Left lung (tissue), 10 donors: Measurements from ENCODE around the gene TMPRSS15. TPM values are rescaled to one million over a fixed set of nuclear protein-coding genes. Genes with fewer than 3 reads are reported as not detected.
A peak's percentile ranks its signal among the peaks of the same experiment; 100 is the strongest.

Source experiments
- ATAC-seq: fragments of 200-7000 bp; cut with Tn5 transposase; one replicate; pipeline ENCODE4 v1.9.1; 2020; ENCODE audit warnings: moderate library complexity
- DNase-seq, 4 donors: peaks; one replicate each; pipeline ENCODE4 v3.0.0-alpha.2; 2013 to 2020
- H3K27ac ChIP-seq, 2 donors: fragments of 200-600 bp; sonication (generic) in 1 of 2; one replicate each; pipeline versions ENCODE4 v1.5.0 to v1.8.0; 2020 to 2021
- H3K27me3 ChIP-seq, 2 donors: fragments of 200-600 bp; sonication (generic) in 1 of 2; one replicate each; pipeline versions ENCODE4 v1.5.0 to v1.8.0; 2020 to 2021
- H3K36me3 ChIP-seq, 2 donors: fragments of 200-600 bp; sonication (generic) in 1 of 2; one replicate each; pipeline versions ENCODE4 v1.5.0 to v1.8.0; 2020 to 2021
- H3K4me1 ChIP-seq, 2 donors: fragments of 200-600 bp; one replicate each; pipeline ENCODE4 v1.8.0; 2021
- H3K4me3 ChIP-seq, 2 donors: fragments of 200-600 bp; sonication (generic) in 1 of 2; one replicate each; pipeline versions ENCODE4 v1.5.0 to v1.8.0; 2020 to 2021; ENCODE audit warnings: mild to moderate bottlenecking in 1 of 2
- H3K9me3 ChIP-seq, 2 donors: fragments of 200-600 bp; sonication (generic) in 1 of 2; one replicate each; pipeline versions ENCODE4 v1.5.0 to v1.8.0; 2020 to 2021
- intact Hi-C, 2 donors: fragments of 100-400 bp; cut with DNase I; formaldehyde crosslinking; loops; one replicate each; pipeline versions ENCODE4 v1.11.2 to v1.14.2; 2022
- polyA plus RNA-seq, 6 donors: library from polyadenylated mRNA; unstranded; fragments of 120-200 nt; gene quantifications; one replicate each; pipeline ENCODE4 v1.2.1, GENCODE V29; 2013; ENCODE audit not compliant: insufficient read length in 6 of 6
- total RNA-seq, 2 donors: library from RNA; stranded (reverse); fragmentation: NEBNext Ultra II Directional; extraction: Animal tissue kit (Norgen Biotek cat#: 25700); gene quantifications; one replicate each; pipeline ENCODE4 v1.2.1, GENCODE V29; 2021
- TF ChIP-seq, protein P1 (sequence below), 2 donors: fragments of 200-600 bp; sonication (generic) in 1 of 2; IDR thresholded peaks; one replicate each; pipeline versions ENCODE4 v1.5.0 to v1.8.0; 2021; ENCODE audit warnings: antibody characterized with exemption in 2 of 2
- donor health status: DM: no; HTN: yes; CAD: no.
- donor health status: DM: no; HTN: no; CAD: no.

Gene TMPRSS15
- total and polyA plus RNA-seq, 8 donors = 0.04 TPM; not detected in 7

DNA sequence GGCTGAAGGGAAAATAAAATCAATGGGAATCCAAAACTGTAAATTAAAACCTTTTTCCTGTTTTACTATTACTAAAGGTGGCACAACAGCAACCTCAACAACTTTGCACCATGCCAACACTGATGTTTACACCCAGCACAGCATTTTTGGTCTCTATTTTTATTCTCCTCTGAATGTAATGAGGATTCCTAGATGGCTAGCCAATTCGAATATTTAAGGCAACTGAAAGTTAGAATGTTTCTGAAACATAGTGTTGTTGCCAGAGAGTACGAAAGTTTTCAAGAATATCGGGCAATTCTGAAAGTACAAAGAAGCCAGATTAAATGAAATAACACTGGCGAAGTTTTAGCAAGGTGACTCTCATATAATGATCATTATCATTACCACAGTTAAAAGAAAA is 118.2 kb downstream of the TMPRSS15 start:
- intact Hi-C loops = no loop called here
- TF ChIP-seq, protein P1, sequence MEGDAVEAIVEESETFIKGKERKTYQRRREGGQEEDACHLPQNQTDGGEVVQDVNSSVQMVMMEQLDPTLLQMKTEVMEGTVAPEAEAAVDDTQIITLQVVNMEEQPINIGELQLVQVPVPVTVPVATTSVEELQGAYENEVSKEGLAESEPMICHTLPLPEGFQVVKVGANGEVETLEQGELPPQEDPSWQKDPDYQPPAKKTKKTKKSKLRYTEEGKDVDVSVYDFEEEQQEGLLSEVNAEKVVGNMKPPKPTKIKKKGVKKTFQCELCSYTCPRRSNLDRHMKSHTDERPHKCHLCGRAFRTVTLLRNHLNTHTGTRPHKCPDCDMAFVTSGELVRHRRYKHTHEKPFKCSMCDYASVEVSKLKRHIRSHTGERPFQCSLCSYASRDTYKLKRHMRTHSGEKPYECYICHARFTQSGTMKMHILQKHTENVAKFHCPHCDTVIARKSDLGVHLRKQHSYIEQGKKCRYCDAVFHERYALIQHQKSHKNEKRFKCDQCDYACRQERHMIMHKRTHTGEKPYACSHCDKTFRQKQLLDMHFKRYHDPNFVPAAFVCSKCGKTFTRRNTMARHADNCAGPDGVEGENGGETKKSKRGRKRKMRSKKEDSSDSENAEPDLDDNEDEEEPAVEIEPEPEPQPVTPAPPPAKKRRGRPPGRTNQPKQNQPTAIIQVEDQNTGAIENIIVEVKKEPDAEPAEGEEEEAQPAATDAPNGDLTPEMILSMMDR (IDR thresholded peaks at IDR 0.05) = no peak
- Histone ChIP-seq H3K9me3 (no peaks in the 10 kb centered on the region), H3K4me3 (no peak overlapping the region), H3K27ac (no peak overlapping the region), H3K27me3 (no peaks in the 10 kb centered on the region), H3K4me1 (no peaks in the 10 kb centered on the region), H3K36me3 (no peaks in the 10 kb centered on the region)
- ATAC-seq (no peak), DNase-seq (no peak)

DNA sequence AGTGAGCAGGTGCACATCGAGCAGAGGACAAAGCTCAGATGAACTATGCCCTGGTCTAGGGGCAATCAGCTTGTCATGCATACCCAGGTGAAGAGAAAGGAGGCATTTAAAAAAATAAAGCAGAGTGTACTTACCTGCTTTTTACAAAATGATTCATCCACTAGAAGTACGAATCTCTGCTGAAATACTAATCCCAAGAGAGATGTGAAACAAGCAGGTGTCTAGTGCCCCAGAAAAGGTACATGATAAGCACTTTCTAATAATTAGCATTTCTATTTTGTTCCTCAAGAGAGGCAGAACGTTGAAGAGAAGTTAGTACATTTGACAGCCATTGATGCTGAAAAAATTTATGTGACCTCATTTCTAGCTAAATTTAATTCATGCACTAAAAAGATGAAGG is 127.8 kb downstream of the TMPRSS15 start:
- Histone ChIP-seq H3K4me1 (no peaks in the 10 kb centered on the region), H3K4me3 (no peak overlapping the region), H3K36me3 (no peaks in the 10 kb centered on the region), H3K9me3 (no peaks in the 10 kb centered on the region), H3K27me3 (no peaks in the 10 kb centered on the region), H3K27ac (no peak overlapping the region)
- DNase-seq = no peak
- intact Hi-C loops = no loop called here
- TF ChIP-seq, protein P1 (IDR thresholded peaks at IDR 0.05) = no peak
- ATAC-seq = no peak

DNA sequence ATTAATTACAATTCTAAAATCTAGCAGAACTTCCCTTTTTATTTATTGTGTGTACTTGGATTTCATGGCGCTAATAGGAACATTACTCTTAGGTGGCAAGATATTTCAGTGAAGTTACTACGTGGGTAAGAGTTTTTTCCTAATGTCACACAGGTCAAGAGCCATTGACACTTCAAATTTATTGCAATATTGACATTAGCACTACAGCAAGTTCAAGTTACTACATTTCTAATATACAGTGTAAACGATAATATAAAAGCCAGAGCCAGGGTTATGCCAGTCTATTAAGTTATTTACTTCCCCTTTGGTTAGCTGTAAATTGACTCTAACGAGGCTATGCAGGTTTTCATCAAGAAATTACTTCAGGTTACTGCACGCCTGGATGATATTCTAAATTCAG is 129.2 kb downstream of the TMPRSS15 start:
- Histone ChIP-seq H3K4me1 (no peaks in the 10 kb centered on the region), H3K27ac (no peak overlapping the region), H3K9me3 (no peaks in the 10 kb centered on the region), H3K4me3 (no peak overlapping the region), H3K27me3 (no peaks in the 10 kb centered on the region), H3K36me3 (no peaks in the 10 kb centered on the region)
- ATAC-seq (peak; percentile 77), DNase-seq (no peak)
- intact Hi-C loops = no loop called here
- TF ChIP-seq, protein P1 (IDR thresholded peaks at IDR 0.05) = no peak

- no peak overlapping the region for H3K27ac ChIP-seq
- TF ChIP-seq, protein P1 (IDR thresholded peaks at IDR 0.05) = no peak
- intact Hi-C loops = no loop called here
- no peaks in the 10 kb centered on the region for H3K9me3 ChIP-seq
- no peak for ATAC-seq
- DNase-seq = no peak
- no peak overlapping the region for H3K4me3 ChIP-seq
- H3K4me1 ChIP-seq = no peaks in the 10 kb centered on the region
- H3K27me3 ChIP-seq = no peaks in the 10 kb centered on the region
- no peaks in the 10 kb centered on the region for H3K36me3 ChIP-seq
Observed at GRCh38 chr21:18273400-18273799, 130.2 kb downstream of the TMPRSS15 start.

DNA sequence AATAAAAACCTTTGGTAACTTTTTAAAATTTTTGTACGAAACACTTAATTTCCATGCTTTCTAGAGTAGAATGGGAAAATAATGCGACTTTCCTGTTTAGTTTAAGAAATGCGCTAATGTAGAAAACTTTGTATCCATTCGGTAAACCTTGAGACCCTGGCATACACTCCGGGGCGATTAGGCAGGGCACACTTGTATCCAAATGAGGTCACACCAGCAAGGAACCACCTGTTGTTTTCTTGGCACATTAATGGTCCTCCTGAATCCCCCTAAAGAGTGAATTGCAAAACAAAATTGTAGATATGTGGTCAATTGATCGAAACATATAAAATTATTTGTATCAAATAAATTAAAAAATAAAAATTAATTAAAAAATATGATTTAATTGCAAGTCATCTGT is 133.7 kb downstream of the TMPRSS15 start:
- Histone ChIP-seq H3K9me3 (no peaks in the 10 kb centered on the region), H3K4me3 (no peak overlapping the region), H3K27me3 (no peaks in the 10 kb centered on the region), H3K27ac (no peak overlapping the region), H3K36me3 (no peaks in the 10 kb centered on the region), H3K4me1 (no peaks in the 10 kb centered on the region)
- DNase-seq = no peak
- ATAC-seq = no peak
- intact Hi-C loops = no loop called here
- TF ChIP-seq, protein P1 (IDR thresholded peaks at IDR 0.05) = no peak
